ENCODE measurements around the gene TRIP10. TPM values are rescaled to one million over a fixed set of nuclear protein-coding genes. Genes with fewer than 3 reads are reported as not detected.

Gene TRIP10
- total RNA-seq, 3 donors from 2014 or later, result 56.9 to 98.1 (median 87.5) TPM

GRCh38 chr19:6779206-6779605, 39.7 kb downstream of the TRIP10 start:
- Histone ChIP-seq H3K27ac (no peak overlapping the region), H3K4me3 (no peak overlapping the region), H3K9me3 (no peaks in the 10 kb centered on the region), H3K4me1 (no peaks in the 10 kb centered on the region), H3K27me3 (no peaks in the 10 kb centered on the region), H3K36me3 (no peaks in the 10 kb centered on the region)
- TF ChIP-seq POLR2AphosphoS5 (IDR thresholded peaks at IDR 0.05) (no peak), POLR2A (IDR thresholded peaks at IDR 0.05) (no peak), CTCF (IDR thresholded peaks at IDR 0.05) (no peak)
- intact Hi-C loops (cut with DNase I; ENCODE audit: low total_unique reads), result no loop called here
- DNase-seq (ENCODE audit: low spot score in 2 of 2), result no peak

GRCh38 chr19:6787393-6787792, 47.9 kb downstream of the TRIP10 start:
- intact Hi-C loops (cut with DNase I; ENCODE audit: low total_unique reads), result no loop called here

DNA sequence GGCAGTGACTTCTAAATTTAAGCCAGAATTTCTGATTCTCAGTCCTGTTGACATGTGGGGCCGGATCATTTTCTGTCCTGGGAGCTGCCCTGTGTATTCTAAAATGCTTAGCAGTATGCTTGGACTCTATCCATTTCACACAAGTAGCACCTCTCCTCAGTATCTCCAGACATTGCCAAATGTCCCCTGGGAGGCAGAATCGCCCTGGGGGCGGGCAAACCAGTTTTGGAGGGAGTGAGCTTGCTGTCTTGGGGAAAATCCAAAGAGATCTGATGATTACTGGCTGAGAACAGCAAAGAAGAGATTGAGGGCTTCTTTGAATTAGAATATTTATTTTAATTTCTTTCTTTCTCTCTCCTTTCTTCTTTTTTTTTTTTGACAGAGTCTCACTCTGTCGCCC, 49.4 kb downstream of the TRIP10 start:
- TF ChIP-seq CTCF (IDR thresholded peaks at IDR 0.05) (no peak), POLR2A (IDR thresholded peaks at IDR 0.05) (no peak), POLR2AphosphoS5 (IDR thresholded peaks at IDR 0.05) (no peak)
- peak overlapping the region in 1 of 2 donors; percentile 7 for H3K27ac ChIP-seq
- intact Hi-C loops (cut with DNase I; ENCODE audit: low total_unique reads), result no loop called here
- DNase-seq (ENCODE audit: low spot score in 2 of 2), result no peak
- H3K27me3 ChIP-seq, result no peaks in the 10 kb centered on the region
- H3K4me1 ChIP-seq, result no peaks in the 10 kb centered on the region
- H3K9me3 ChIP-seq, result no peaks in the 10 kb centered on the region
- H3K4me3 ChIP-seq, result no peak overlapping the region
- no peaks in the 10 kb centered on the region for H3K36me3 ChIP-seq

More at GRCh38 chr19:6787393-6787792, 47.9 kb downstream of the TRIP10 start:
- Histone ChIP-seq H3K27me3 (no peaks in the 10 kb centered on the region), H3K4me3 (no peak overlapping the region), H3K9me3 (no peaks in the 10 kb centered on the region), H3K36me3 (no peaks in the 10 kb centered on the region), H3K4me1 (no peaks in the 10 kb centered on the region), H3K27ac (no peak overlapping the region)
- DNase-seq (ENCODE audit: low spot score in 2 of 2), result no peak
- TF ChIP-seq POLR2AphosphoS5 (IDR thresholded peaks at IDR 0.05) (no peak), CTCF (IDR thresholded peaks at IDR 0.05) (no peak), POLR2A (IDR thresholded peaks at IDR 0.05) (no peak)

DNA sequence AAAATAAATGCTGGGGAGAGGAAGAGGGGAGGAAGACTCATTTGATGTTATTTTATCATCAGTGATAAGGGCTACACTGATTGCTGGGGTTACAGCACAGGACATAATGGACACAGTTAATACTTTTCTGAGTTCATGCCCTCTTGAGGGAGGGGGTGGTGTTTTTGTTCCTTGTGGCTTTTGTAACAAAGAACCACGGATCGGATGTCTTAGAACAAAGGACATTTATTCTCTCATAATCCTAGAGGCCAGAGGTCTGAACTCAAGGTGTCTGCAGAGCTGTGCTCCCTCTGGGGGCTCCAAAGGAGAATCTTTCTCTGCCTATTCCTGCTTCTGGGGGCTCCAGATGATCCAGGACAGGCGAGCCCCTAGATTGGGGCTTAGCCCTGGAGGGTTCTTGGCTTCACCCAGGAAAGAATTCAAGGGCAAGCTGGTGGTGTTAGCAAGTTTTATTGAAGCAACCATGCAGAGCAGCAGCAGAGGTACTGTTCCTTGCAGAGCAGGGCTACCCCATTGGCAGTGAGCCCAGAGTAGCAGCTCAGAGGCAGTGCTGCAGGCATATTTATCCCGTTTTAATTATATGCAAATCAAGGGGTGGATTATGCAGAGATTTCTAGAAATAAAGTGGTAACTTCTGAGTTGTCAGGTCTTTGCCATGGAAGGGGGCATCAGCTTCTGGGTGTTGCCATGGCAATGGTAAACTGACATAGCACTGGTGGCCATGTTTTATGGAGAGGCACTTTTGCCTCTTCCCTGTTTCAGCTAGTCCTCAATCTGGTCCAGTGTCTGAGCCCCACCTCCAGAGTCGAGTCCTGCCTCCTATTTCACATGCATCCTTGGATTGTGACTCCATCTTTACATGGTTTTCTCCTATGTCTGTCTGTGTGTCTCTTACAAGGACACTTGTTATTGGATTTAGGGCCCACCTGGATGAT, 51.0 kb downstream of the TRIP10 start:
- no peak for DNase-seq (ENCODE audit: low spot score in 2 of 2)
- Histone ChIP-seq H3K27me3 (no peaks in the 10 kb centered on the region), H3K36me3 (no peaks in the 10 kb centered on the region), H3K9me3 (peaks cover 0 to 6% of the 10 kb centered on the region in 2 donors), H3K4me1 (no peaks in the 10 kb centered on the region), H3K27ac (no peak overlapping the region), H3K4me3 (no peak overlapping the region)
- intact Hi-C loops (cut with DNase I; ENCODE audit: low total_unique reads), result no loop called here
- TF ChIP-seq POLR2A (IDR thresholded peaks at IDR 0.05) (no peak), POLR2AphosphoS5 (IDR thresholded peaks at IDR 0.05) (no peak), CTCF (IDR thresholded peaks at IDR 0.05) (no peak)

GRCh38 chr19:6791237-6791636, 51.8 kb downstream of the TRIP10 start:
- Histone ChIP-seq H3K4me3 (no peak overlapping the region), H3K36me3 (no peaks in the 10 kb centered on the region), H3K4me1 (no peaks in the 10 kb centered on the region), H3K27ac (no peak overlapping the region), H3K9me3 (peaks cover 0 to 6% of the 10 kb centered on the region in 2 donors), H3K27me3 (no peaks in the 10 kb centered on the region)
- intact Hi-C loops (cut with DNase I; ENCODE audit: low total_unique reads), result no loop called here
- TF ChIP-seq POLR2A (IDR thresholded peaks at IDR 0.05) (no peak), POLR2AphosphoS5 (IDR thresholded peaks at IDR 0.05) (no peak), CTCF (IDR thresholded peaks at IDR 0.05) (no peak)
- DNase-seq (ENCODE audit: low spot score in 2 of 2), result no peak
